GM12878 (cell line): ENCODE results near the gene RPRML. TPM values are rescaled to one million over a fixed set of nuclear protein-coding genes. Genes with fewer than 3 reads are reported as not detected.

Experiments
- ATAC-seq: fragments of 200-7000 bp; cut with Tn5 transposase; 3 replicates; pipeline ENCODE4 v1.9.1; 2020; ENCODE audit warnings: mild to moderate bottlenecking, moderate library complexity
- BruUV-seq: library from RNA; stranded (reverse); fragments of 400-500 nt; replicated peaks from 2 replicates; lab custom pipeline; 2021; lab: Mats Ljungman, UMichigan
- CTCF ChIA-PET: fragments of 300-600 bp; sonication (Branson Sonifier 250); formaldehyde crosslinking; extraction: SDS; loops from one replicate; lab custom pipeline; 2021; ENCODE audit warnings: inconsistent platforms; lab: Yijun Ruan, JAX
- POLR2A ChIA-PET: fragments of 350-600 bp; formaldehyde crosslinking; extraction: SDS; loops from one replicate; lab custom pipeline; 2021; ENCODE audit warnings: inconsistent platforms; lab: Charles Lee
- RAD21 ChIA-PET: fragments of 300-600 bp; sonication (Branson Sonifier 250); formaldehyde crosslinking; loops from one replicate; lab custom pipeline; 2023; ENCODE audit warnings: antibody characterized with exemption; ENCODE audit not compliant: unreplicated experiment; lab: Charles Lee
- SMC1A ChIA-PET: fragments of 300-600 bp; sonication (Branson Sonifier 250); formaldehyde crosslinking; loops from one replicate; lab custom pipeline; 2023; ENCODE audit not compliant: unreplicated experiment, uncharacterized antibody; lab: Charles Lee
- DNase-seq: peaks from one replicate; pipeline ENCODE4 v3.0.0-alpha.2; 2011; ENCODE audit warnings: low read depth, low spot score
- FAIRE-seq: peaks from 3 replicates; lab custom pipeline; 2011; peaks lifted over from hg19 to GRCh38; lab: Jason Lieb, UNC
- H2AFZ ChIP-seq: 2 replicates; pipeline ENCODE4 v1.6.0; 2011; ENCODE audit warnings: low read depth, low read length, control low read depth; ENCODE audit not compliant: control insufficient read depth
- H3K27ac ChIP-seq: 2 replicates; pipeline ENCODE4 v1.5.1; 2011; ENCODE audit warnings: control low read depth; ENCODE audit not compliant: control insufficient read depth, insufficient read depth
- H3K27me3 ChIP-seq, 2 experiments: replicated peaks in 1 of 2; 2 replicates each; pipeline versions ENCODE4 v1.6.0 to v1.6.1; 2011; ENCODE audit warnings: low read length in 1 of 2; ENCODE audit not compliant: control insufficient read depth in 2 of 2, insufficient read depth in 2 of 2
- H3K36me3 ChIP-seq, 2 experiments: 2 replicates each; pipeline ENCODE4 v1.5.1; 2011; ENCODE audit warnings: low read length in 1 of 2; ENCODE audit not compliant: control insufficient read depth in 2 of 2, insufficient read depth in 2 of 2
- H3K4me1 ChIP-seq: 2 replicates; pipeline ENCODE4 v1.6.1; 2011; ENCODE audit warnings: mild to moderate bottlenecking, low read length, moderate library complexity, mixed read lengths; ENCODE audit not compliant: control insufficient read depth, insufficient read depth
- H3K4me2 ChIP-seq: 2 replicates; pipeline ENCODE4 v1.6.0; 2011; ENCODE audit warnings: control low read depth; ENCODE audit not compliant: control insufficient read depth, insufficient read depth
- H3K4me3 ChIP-seq: fragments of 200-600 bp; sonication (generic); 2 replicates; pipeline ENCODE4 v1.5.1; 2016
- H3K79me2 ChIP-seq: 2 replicates; pipeline ENCODE4 v1.6.0; 2011; ENCODE audit warnings: low read length; ENCODE audit not compliant: control insufficient read depth, insufficient read depth
- H3K9ac ChIP-seq: 2 replicates; pipeline ENCODE4 v1.8.0; 2011; ENCODE audit warnings: low read length, control low read depth, mixed read lengths; ENCODE audit not compliant: control insufficient read depth, insufficient read depth
- H3K9me3 ChIP-seq: replicated peaks from 3 replicates; pipeline ENCODE4 v1.5.1; 2011; ENCODE audit warnings: mild to moderate bottlenecking, low read length; ENCODE audit not compliant: control insufficient read depth, insufficient read depth
- H4K20me1 ChIP-seq: 2 replicates; pipeline ENCODE4 v1.6.0; 2011; ENCODE audit not compliant: control insufficient read depth, insufficient read depth
- CHD2 ChIP-seq: IDR thresholded peaks from 2 replicates; pipeline ENCODE4 v1.6.1; 2011; ENCODE audit warnings: low read depth, low read length, improper control_type of control experiment, borderline replicate concordance
- CHD4 ChIP-seq: fragments of 200-600 bp; sonication (generic); IDR thresholded peaks from 2 replicates; pipeline ENCODE4 v1.6.1; 2016; ENCODE audit warnings: mild to moderate bottlenecking
- ESRRA ChIP-seq: IDR thresholded peaks from 2 replicates; pipeline ENCODE4 v1.6.1; 2012; ENCODE audit warnings: mild to moderate bottlenecking, low read length, improper control_type of control experiment
- GATAD2B ChIP-seq: fragments of 450-650 bp; conservative IDR thresholded peaks from 2 replicates; pipeline ENCODE4 v1.6.1; 2017; ENCODE audit warnings: low read depth, mild to moderate bottlenecking, moderate library complexity
- SIX5 ChIP-seq: IDR thresholded peaks from 2 replicates; pipeline ENCODE4 v1.6.1; 2011; ENCODE audit warnings: mild to moderate bottlenecking, low read depth, low read length, moderate library complexity; ENCODE audit not compliant: severe bottlenecking
- SREBF1 ChIP-seq: IDR thresholded peaks from 2 replicates; pipeline ENCODE4 v1.6.1; 2012; ENCODE audit warnings: mild to moderate bottlenecking, low read length
- ZNF274 ChIP-seq: IDR thresholded peaks from one replicate; pipeline ENCODE4 v1.8.0; 2011; ENCODE audit not compliant: insufficient read length, insufficient read depth
- WGBS: methylation state at CpG from one replicate; pipeline ENCODE4 v1.1.6; 2016; ENCODE audit warnings: low lambda C conversion rate; ENCODE audit not compliant: insufficient replicate concordance, insufficient coverage; ENCODE audit errors: missing lambda C conversion rate; 5-methylcytosine and 5-hydroxymethylcytosine counted together
- in situ Hi-C: fragments of 300-500 bp; cut with MboI; formaldehyde crosslinking; loops from 9 replicates; pipeline ENCODE4 v1.14.3; 2018; ENCODE audit warnings: mixed read lengths
- intact Hi-C: fragments of 100-400 bp; cut with micrococcal nuclease; formaldehyde crosslinking; loops from one replicate; pipeline ENCODE4 v1.14.2; 2022; ENCODE audit not compliant: unreplicated experiment
- microRNA-seq: library from miRNA; unstranded; fragments of <30 nt; microRNA quantifications from one replicate; pipeline ENCODE4, GENCODE V29; 2018
- polyA plus RNA-seq, 11 experiments: library from polyadenylated mRNA; depleted of rRNA in 4 of 11; unstranded in 6 of 11; stranded (reverse) in 5 of 11; fragments of >200 nt; fragmentation: Nextera tagmentation in 4 of 11; fragmentation: Illumina TruSeq in 1 of 11; extraction: Ambion mirVana in 4 of 11; extraction: Trizol in 1 of 11; gene quantifications; 1 replicate in 1 of 11; 2 replicates in 10 of 11; pipeline versions ENCODE4 v1.2.1 to v1.2.3, GENCODE V29; 2011 to 2016; ENCODE audit warnings: inconsistent platforms in 2 of 11, missing spikeins in 2 of 11, low read depth in 1 of 11
- small RNA-seq: library from RNA; depleted of rRNA; stranded (forward); fragments of <200 nt; gene quantifications from one replicate; pipeline ENCODE3, GENCODE V24; 2014
- total RNA-seq, 4 experiments: library from RNA; depleted of rRNA in 3 of 4; stranded (reverse); fragments of >200 nt in 3 of 4; fragmentation: Illumina TruSeq in 1 of 4; extraction: Trizol in 1 of 4; gene quantifications; 2 replicates each; pipeline versions ENCODE4 v1.2.1 to v1.2.3, GENCODE V29; 2013 to 2021

The RPRML gene
- total and polyA plus RNA-seq, 10 of the 15 experiments (the other 5 are each of a cell fraction or from before 2014, with no cell fraction given): not detected

GRCh38 chr17:46928467-46929261 is 50.4 kb downstream of the RPRML start:
- BruUV-seq: no TSS peak
- ChIA-PET CTCF (no interaction called here), SMC1A (no interaction called here), RAD21 (no interaction called here), POLR2A (no interaction called here)
- Histone ChIP-seq H4K20me1 (peaks cover 4% of the 10 kb centered on the region), H3K9ac (no peak overlapping the region), H3K36me3 (peaks cover 8 to 46% of the 10 kb centered on the region in 2 experiments), H3K4me2 (no peak overlapping the region), H3K4me3 (no peak overlapping the region), H3K9me3 (no peaks in the 10 kb centered on the region), H3K4me1 (0 out of 2 replicates have a peak, but pooled peaks cover 4% of the 10 kb centered on the region), H3K79me2 (peaks cover 52% of the 10 kb centered on the region), H2AFZ (no peak overlapping the region), H3K27me3 (no peaks in the 10 kb centered on the region), H3K27ac (no peak overlapping the region)
- FAIRE-seq (no peak), DNase-seq (no peak), ATAC-seq (no peak)
- intact Hi-C loops: no loop called here
- 95% methylated on average over 10 of the region's 10 CpGs for WGBS
- in situ Hi-C loops: no loop called here
- TF ChIP-seq CHD2 (no peak), SREBF1 (no peak), GATAD2B (no peak), SIX5 (no peak), ZNF274 (no peak), ESRRA (no peak), CHD4 (no peak)

Small RNAs within 50 kb of the gene (microRNA-seq; reads per million reads assigned to microRNA genes)
- gene MIR5089: not detected

Small RNAs within 50 kb of the gene (small RNA-seq; reads per million reads assigned to genes)
- not detected for gene MIR5089

Other genes starting within 250 kb of the RPRML start
- gene WNT3, start 160.6 kb downstream of the RPRML start, total RNA-seq (2014; rRNA removed): not detected in 2 replicates
- not detected in 2 replicates for gene WNT3, start 160.6 kb downstream of the RPRML start, total RNA-seq (2014; rRNA removed; fragmentation: Illumina TruSeq; extraction: Trizol)
- gene WNT3, start 160.6 kb downstream of the RPRML start, total RNA-seq (2021): not detected in 2 replicates
- 0.01 TPM in 1 of 2 replicates, not detected in the other for gene WNT3, start 160.6 kb downstream of the RPRML start, polyA plus RNA-seq (2011; rRNA removed)
- not detected in 2 replicates for gene WNT3, start 160.6 kb downstream of the RPRML start, polyA plus RNA-seq (2014; fragmentation: Illumina TruSeq; extraction: Trizol)
- not detected for gene WNT3, start 160.6 kb downstream of the RPRML start, polyA plus RNA-seq (2014; fragmentation: Nextera tagmentation; extraction: Ambion mirVana)
- 0.03 TPM in 1 of 2 replicates, not detected in the other for gene WNT3, start 160.6 kb downstream of the RPRML start, polyA plus RNA-seq (2014; rRNA removed)
- not detected for gene WNT3, start 160.6 kb downstream of the RPRML start, polyA plus RNA-seq (2016; fragmentation: Nextera tagmentation; extraction: Ambion mirVana)
- gene WNT9B, start 127.7 kb downstream of the RPRML start, total RNA-seq (2014; rRNA removed): not detected in 2 replicates
- gene WNT9B, start 127.7 kb downstream of the RPRML start, total RNA-seq (2014; rRNA removed; fragmentation: Illumina TruSeq; extraction: Trizol): not detected in 2 replicates
- gene WNT9B, start 127.7 kb downstream of the RPRML start, total RNA-seq (2021): not detected in 2 replicates
- not detected in 2 replicates for gene WNT9B, start 127.7 kb downstream of the RPRML start, polyA plus RNA-seq (2011; rRNA removed)
- not detected in 2 replicates for gene WNT9B, start 127.7 kb downstream of the RPRML start, polyA plus RNA-seq (2014; fragmentation: Illumina TruSeq; extraction: Trizol)
- not detected for gene WNT9B, start 127.7 kb downstream of the RPRML start, polyA plus RNA-seq (2014; fragmentation: Nextera tagmentation; extraction: Ambion mirVana)
- not detected in 2 replicates for gene WNT9B, start 127.7 kb downstream of the RPRML start, polyA plus RNA-seq (2014; rRNA removed)
- not detected for gene WNT9B, start 127.7 kb downstream of the RPRML start, polyA plus RNA-seq (2016; fragmentation: Nextera tagmentation; extraction: Ambion mirVana)
- gene GOSR2, start 56.1 kb downstream of the RPRML start, total RNA-seq (2014; rRNA removed): 31.2 and 35.3 TPM in 2 replicates
- 28.7 and 30.1 TPM in 2 replicates for gene GOSR2, start 56.1 kb downstream of the RPRML start, total RNA-seq (2014; rRNA removed; fragmentation: Illumina TruSeq; extraction: Trizol)
- gene GOSR2, start 56.1 kb downstream of the RPRML start, total RNA-seq (2021): 41.4 and 43.4 TPM in 2 replicates
- 51.8 and 60.4 TPM in 2 replicates for gene GOSR2, start 56.1 kb downstream of the RPRML start, polyA plus RNA-seq (2011; rRNA removed)
- gene GOSR2, start 56.1 kb downstream of the RPRML start, polyA plus RNA-seq (2014; fragmentation: Illumina TruSeq; extraction: Trizol): 34.9 and 35.7 TPM in 2 replicates
- 10 to 100 TPM; 49.2 to 59.1 TPM for gene GOSR2, start 56.1 kb downstream of the RPRML start, polyA plus RNA-seq (2014; fragmentation: Nextera tagmentation; extraction: Ambion mirVana)
- 35.4 and 44.8 TPM in 2 replicates for gene GOSR2, start 56.1 kb downstream of the RPRML start, polyA plus RNA-seq (2014; rRNA removed)
- 10 to 100 TPM; 59.7 to 64.5 TPM for gene GOSR2, start 56.1 kb downstream of the RPRML start, polyA plus RNA-seq (2016; fragmentation: Nextera tagmentation; extraction: Ambion mirVana)
- gene CDC27, start 210.0 kb upstream of the RPRML start, total RNA-seq (2014; rRNA removed): 94.8 and 118 TPM in 2 replicates
- 92.5 and 100.0 TPM in 2 replicates for gene CDC27, start 210.0 kb upstream of the RPRML start, total RNA-seq (2014; rRNA removed; fragmentation: Illumina TruSeq; extraction: Trizol)
- gene CDC27, start 210.0 kb upstream of the RPRML start, total RNA-seq (2021): 116 and 125 TPM in 2 replicates
- 138 and 157 TPM in 2 replicates for gene CDC27, start 210.0 kb upstream of the RPRML start, polyA plus RNA-seq (2011; rRNA removed)
- 99.7 and 118 TPM in 2 replicates for gene CDC27, start 210.0 kb upstream of the RPRML start, polyA plus RNA-seq (2014; fragmentation: Illumina TruSeq; extraction: Trizol)
- 10 to 100 TPM; 23.2 to 27.2 TPM for gene CDC27, start 210.0 kb upstream of the RPRML start, polyA plus RNA-seq (2014; fragmentation: Nextera tagmentation; extraction: Ambion mirVana)
- gene CDC27, start 210.0 kb upstream of the RPRML start, polyA plus RNA-seq (2014; rRNA removed): 44.7 and 47.3 TPM in 2 replicates
- 10 to 100 TPM; 97.2 to 98.4 TPM for gene CDC27, start 210.0 kb upstream of the RPRML start, polyA plus RNA-seq (2016; fragmentation: Nextera tagmentation; extraction: Ambion mirVana)
- gene MYL4, start 230.1 kb upstream of the RPRML start, total RNA-seq (2014; rRNA removed): 1.1 TPM in 1 of 2 replicates, not detected in the other
- 0.41 and 0.58 TPM in 2 replicates for gene MYL4, start 230.1 kb upstream of the RPRML start, total RNA-seq (2014; rRNA removed; fragmentation: Illumina TruSeq; extraction: Trizol)
- gene MYL4, start 230.1 kb upstream of the RPRML start, total RNA-seq (2021): 0.96 TPM in 1 of 2 replicates, not detected in the other
- 0.20 TPM in 1 of 2 replicates, not detected in the other for gene MYL4, start 230.1 kb upstream of the RPRML start, polyA plus RNA-seq (2011; rRNA removed)
- 0.44 TPM in 1 of 2 replicates, not detected in the other for gene MYL4, start 230.1 kb upstream of the RPRML start, polyA plus RNA-seq (2014; fragmentation: Illumina TruSeq; extraction: Trizol)
- 1 to 10 TPM; 1.2 to 1.5 TPM for gene MYL4, start 230.1 kb upstream of the RPRML start, polyA plus RNA-seq (2014; fragmentation: Nextera tagmentation; extraction: Ambion mirVana)
- gene MYL4, start 230.1 kb upstream of the RPRML start, polyA plus RNA-seq (2014; rRNA removed): 0.23 and 0.43 TPM in 2 replicates
- 1 to 10 TPM in 1 of 2 experiments, under 1 TPM in 1; 0.50 to 1.6 TPM for gene MYL4, start 230.1 kb upstream of the RPRML start, polyA plus RNA-seq (2016; fragmentation: Nextera tagmentation; extraction: Ambion mirVana)